Colonic mucosa (tissue), 4 donors: ENCODE results near the gene SLC6A19. TPM values are rescaled to one million over a fixed set of nuclear protein-coding genes. Genes with fewer than 3 reads are reported as not detected.

Experiments used
- DNase-seq: peaks from one replicate; pipeline ENCODE4 v3.0.0-alpha.2; 2020
- H3K27ac ChIP-seq: fragments of 200-600 bp; one replicate; pipeline ENCODE4 v1.8.0; 2021
- H3K27me3 ChIP-seq: fragments of 200-600 bp; one replicate; pipeline ENCODE4 v1.8.0; 2021
- H3K36me3 ChIP-seq: fragments of 200-600 bp; one replicate; pipeline ENCODE4 v1.8.0; 2021
- H3K4me1 ChIP-seq: fragments of 200-600 bp; one replicate; pipeline ENCODE4 v1.8.0; 2021; ENCODE audit warnings: mild to moderate bottlenecking
- H3K4me3 ChIP-seq: fragments of 200-600 bp; one replicate; pipeline ENCODE4 v1.8.0; 2021
- H3K9ac ChIP-seq, 2 donors: one replicate each; pipeline ENCODE4 v1.7.0; 2013; ENCODE audit warnings: control low read depth in 2 of 2, low read depth in 2 of 2, low read length in 2 of 2
- H3K9me3 ChIP-seq: fragments of 200-600 bp; one replicate; pipeline ENCODE4 v1.8.0; 2021
- CTCF ChIP-seq: fragments of 200-600 bp; IDR thresholded peaks from one replicate; pipeline ENCODE4 v1.8.0; 2022; ENCODE audit warnings: antibody characterized with exemption, mild to moderate bottlenecking
- intact Hi-C: fragments of 100-400 bp; cut with DNase I; formaldehyde crosslinking; loops from one replicate; pipeline ENCODE4 v1.14.1; 2022
- total RNA-seq, 2 donors: library from RNA; stranded (reverse); fragmentation: NEBNext Ultra II Directional in 1 of 2; extraction: Animal tissue kit (Norgen Biotek cat#: 25700) in 1 of 2; gene quantifications; one replicate each; pipeline ENCODE4 v1.2.1, GENCODE V29; 2021
- donor health status: healthy.
- donor health status: DM: no; HTN: no; CAD: no.
- donor health status: DM: no; HTN: no; CAD: no.

SLC6A19 gene
- total RNA-seq, 2 donors from 2014 or later: 0.67 to 56.2 TPM

GRCh38 chr5:1159774-1160406 is 41.5 kb upstream of the SLC6A19 start:
- no peak overlapping the region for H3K27ac ChIP-seq
- intact Hi-C loops: no loop called here

GRCh38 chr5:1161108-1161832 is 40.1 kb upstream of the SLC6A19 start:
- intact Hi-C loops: no loop called here
- Histone ChIP-seq H3K27me3 (peaks cover 4% of the 10 kb centered on the region), H3K9me3 (no peaks in the 10 kb centered on the region), H3K36me3 (no peaks in the 10 kb centered on the region), H3K9ac (no peak overlapping the region), H3K4me3 (no peak overlapping the region), H3K27ac (peak overlapping the region; percentile 55), H3K4me1 (no peaks in the 10 kb centered on the region)
- DNase-seq: peak; percentile 74
- TF ChIP-seq CTCF: no peak

More at GRCh38 chr5:1159774-1160406, 41.5 kb upstream of the SLC6A19 start:
- H3K9ac ChIP-seq: no peak overlapping the region
- H3K9me3 ChIP-seq: no peaks in the 10 kb centered on the region
- no peak overlapping the region for H3K4me3 ChIP-seq
- H3K27me3 ChIP-seq: peaks cover 17% of the 10 kb centered on the region
- no peak for DNase-seq
- no peak for TF ChIP-seq CTCF
- no peaks in the 10 kb centered on the region for H3K36me3 ChIP-seq
- no peaks in the 10 kb centered on the region for H3K4me1 ChIP-seq

- H3K9ac ChIP-seq: no peak overlapping the region
Observed at GRCh38 chr5:1161833-1162229, 39.6 kb upstream of the SLC6A19 start.

GRCh38 chr5:1162276-1162675 is 39.1 kb upstream of the SLC6A19 start:
- H3K27me3 ChIP-seq: no peaks in the 10 kb centered on the region
- H3K9ac ChIP-seq: no peak overlapping the region
- no peaks in the 10 kb centered on the region for H3K4me1 ChIP-seq
- DNase-seq: no peak
- H3K27ac ChIP-seq: no peak overlapping the region
- H3K36me3 ChIP-seq: no peaks in the 10 kb centered on the region
- H3K9me3 ChIP-seq: no peaks in the 10 kb centered on the region
- no peak for TF ChIP-seq CTCF
- intact Hi-C loops: no loop called here
- H3K4me3 ChIP-seq: no peak overlapping the region

More at GRCh38 chr5:1161833-1162229, 39.6 kb upstream of the SLC6A19 start:
- peak; percentile 67 for DNase-seq
- Histone ChIP-seq H3K27me3 (no peaks in the 10 kb centered on the region), H3K4me3 (no peak overlapping the region), H3K27ac (peak overlapping the region; percentile 55), H3K4me1 (no peaks in the 10 kb centered on the region), H3K9me3 (no peaks in the 10 kb centered on the region), H3K36me3 (no peaks in the 10 kb centered on the region)
- intact Hi-C loops: no loop called here
- TF ChIP-seq CTCF: no peak

GRCh38 chr5:1162751-1163150 is 38.6 kb upstream of the SLC6A19 start:
- Histone ChIP-seq H3K36me3 (no peaks in the 10 kb centered on the region), H3K9me3 (no peaks in the 10 kb centered on the region), H3K9ac (no peak overlapping the region), H3K4me3 (no peak overlapping the region), H3K4me1 (peaks cover 1% of the 10 kb centered on the region), H3K27ac (no peak overlapping the region), H3K27me3 (no peaks in the 10 kb centered on the region)
- no peak for DNase-seq
- no peak for TF ChIP-seq CTCF
- intact Hi-C loops: no loop called here
